Activated naive CD8-positive, alpha-beta T cell treated with anti-CD3 and anti-CD28 coated beads for 36 hours (primary cell): ENCODE data around the gene CSTF1. TPM values are rescaled to one million over a fixed set of nuclear protein-coding genes. Genes with fewer than 3 reads are reported as not detected.
"Not testable (repeated sequence)": the region's sequence is repeated elsewhere in the genome, so short reads cannot be mapped to it uniquely, and the experiment has no call there.

Experiments used
- DNase-seq: peaks from one replicate; pipeline ENCODE4 v3.0.0; 2021
- H3K27ac Mint-ChIP-seq: one replicate; pipeline ENCODE4 v1.8.0; 2022; ENCODE audit warnings: mild to moderate bottlenecking, moderate library complexity, mixed read lengths
- H3K27me3 Mint-ChIP-seq: one replicate; pipeline ENCODE4 v1.8.0; 2022; ENCODE audit warnings: mild to moderate bottlenecking, mixed read lengths
- H3K36me3 Mint-ChIP-seq: one replicate; pipeline ENCODE4 v1.8.0; 2021; ENCODE audit warnings: mild to moderate bottlenecking, mixed read lengths
- H3K4me1 Mint-ChIP-seq: one replicate; pipeline ENCODE4 v1.8.0; 2021; ENCODE audit warnings: mixed read lengths
- H3K4me3 Mint-ChIP-seq: one replicate; pipeline ENCODE4 v1.8.0; 2022; ENCODE audit warnings: mild to moderate bottlenecking, moderate library complexity, mixed read lengths
- H3K9me3 Mint-ChIP-seq: one replicate; pipeline ENCODE4 v1.8.0; 2022; ENCODE audit warnings: mixed read lengths
- total RNA-seq, 2 experiments: library from RNA; stranded (reverse); gene quantifications; one replicate each; pipeline ENCODE4 v1.2.3, GENCODE V29; 2021

CSTF1 gene
- total RNA-seq, 2 experiments from 2014 or later, result 66.4 to 69.8 TPM

GRCh38 chr20:56411287-56411686, 18.8 kb downstream of the CSTF1 start:
- not testable (repeated sequence) for DNase-seq, H3K27me3 Mint-ChIP-seq, H3K9me3 Mint-ChIP-seq
- Mint-ChIP-seq H3K4me1 (peaks cover 45% of the 10 kb centered on the region), H3K36me3 (peaks cover 45% of the 10 kb centered on the region), H3K27ac (peak overlapping the region; percentile 90), H3K4me3 (peak overlapping the region; percentile 80)

DNA sequence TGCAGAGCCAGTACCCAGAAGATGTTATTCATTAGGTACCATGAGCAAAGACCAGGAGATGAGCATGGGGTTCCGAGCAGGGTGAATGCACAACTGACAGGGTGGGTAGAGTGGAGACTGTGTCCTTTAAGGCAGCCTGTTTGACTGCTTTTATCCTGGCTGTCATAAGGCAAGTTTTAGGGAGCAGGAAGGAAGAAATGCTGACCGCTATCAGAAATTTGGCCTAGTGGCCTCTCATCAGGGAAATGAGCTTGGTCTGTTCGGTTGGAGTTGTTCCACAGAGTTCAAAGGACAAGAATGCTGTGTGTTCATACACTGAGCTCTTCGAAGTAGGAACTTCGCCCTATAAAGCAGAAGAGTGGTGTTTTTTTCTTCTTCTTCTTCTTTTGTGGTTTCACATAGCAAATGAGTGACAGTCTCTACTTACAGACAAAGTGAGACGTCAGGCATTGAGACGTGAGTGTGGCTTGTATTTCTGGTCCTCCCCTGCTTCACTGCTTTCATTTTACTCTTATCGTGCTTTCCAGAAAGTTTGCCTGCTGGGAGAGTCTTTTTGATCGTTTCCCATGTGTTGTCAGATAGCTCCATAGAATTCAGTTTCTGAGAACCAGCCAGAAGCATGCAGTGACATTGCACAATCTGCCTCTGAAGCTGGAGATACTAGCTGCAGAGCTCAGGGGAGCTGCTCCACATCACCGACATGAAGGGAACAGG, 19.5 kb downstream of the CSTF1 start, which contains the start of gene CASS4:
TSS of gene CASS4 (plus strand) at position 502 of the 714 bp plus-strand sequence. CDS start at position 701, 199 bp downstream.
- Mint-ChIP-seq H3K27me3 (no peaks in the 10 kb centered on the region), H3K27ac (peak within 1 kb of the TSS; percentile 90), H3K4me3 (peak within 1 kb of the TSS; percentile 80), H3K9me3 (peaks cover 5% of the 10 kb centered on the region), H3K36me3 (peaks cover 45% of the 10 kb centered on the region), H3K4me1 (peaks cover 50% of the 10 kb centered on the region)
- no peak for DNase-seq

GRCh38 chr20:56412473-56412790, 20.0 kb downstream of the CSTF1 start:
- H3K4me1 Mint-ChIP-seq, result peaks cover 55% of the 10 kb centered on the region
- H3K4me3 Mint-ChIP-seq, result peak overlapping the region; percentile 80
- no peaks in the 10 kb centered on the region for H3K27me3 Mint-ChIP-seq
- H3K27ac Mint-ChIP-seq, result peak overlapping the region; percentile 90
- peak; percentile 32 for DNase-seq
- H3K36me3 Mint-ChIP-seq, result peaks cover 45% of the 10 kb centered on the region
- H3K9me3 Mint-ChIP-seq, result peaks cover 5% of the 10 kb centered on the region

DNA sequence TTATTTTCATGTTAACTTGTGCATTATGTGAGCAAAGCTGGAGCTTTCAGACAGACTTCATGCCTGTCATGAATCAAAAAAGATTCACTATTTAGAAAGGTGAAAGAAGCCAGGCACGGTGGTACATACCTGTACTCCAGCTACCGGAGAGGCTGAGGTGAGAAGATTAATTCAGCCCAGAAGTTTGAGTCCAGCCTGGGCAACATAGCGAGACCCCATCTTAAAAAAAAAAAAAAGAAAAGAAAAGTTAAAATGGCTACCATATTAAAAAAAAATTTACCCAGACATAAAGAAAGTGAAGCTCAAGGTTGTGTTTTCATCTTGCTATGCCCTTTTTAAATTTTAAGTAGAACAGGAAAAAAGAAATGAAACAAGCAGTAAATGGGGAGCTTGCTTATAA, 20.5 kb downstream of the CSTF1 start:
- H3K27ac Mint-ChIP-seq, result peak overlapping the region; percentile 90
- H3K36me3 Mint-ChIP-seq, result peaks cover 43% of the 10 kb centered on the region
- peak overlapping the region; percentile 80 for H3K4me3 Mint-ChIP-seq
- no peak for DNase-seq
- peaks cover 5% of the 10 kb centered on the region for H3K9me3 Mint-ChIP-seq
- no peaks in the 10 kb centered on the region for H3K27me3 Mint-ChIP-seq
- peaks cover 60% of the 10 kb centered on the region for H3K4me1 Mint-ChIP-seq

DNA sequence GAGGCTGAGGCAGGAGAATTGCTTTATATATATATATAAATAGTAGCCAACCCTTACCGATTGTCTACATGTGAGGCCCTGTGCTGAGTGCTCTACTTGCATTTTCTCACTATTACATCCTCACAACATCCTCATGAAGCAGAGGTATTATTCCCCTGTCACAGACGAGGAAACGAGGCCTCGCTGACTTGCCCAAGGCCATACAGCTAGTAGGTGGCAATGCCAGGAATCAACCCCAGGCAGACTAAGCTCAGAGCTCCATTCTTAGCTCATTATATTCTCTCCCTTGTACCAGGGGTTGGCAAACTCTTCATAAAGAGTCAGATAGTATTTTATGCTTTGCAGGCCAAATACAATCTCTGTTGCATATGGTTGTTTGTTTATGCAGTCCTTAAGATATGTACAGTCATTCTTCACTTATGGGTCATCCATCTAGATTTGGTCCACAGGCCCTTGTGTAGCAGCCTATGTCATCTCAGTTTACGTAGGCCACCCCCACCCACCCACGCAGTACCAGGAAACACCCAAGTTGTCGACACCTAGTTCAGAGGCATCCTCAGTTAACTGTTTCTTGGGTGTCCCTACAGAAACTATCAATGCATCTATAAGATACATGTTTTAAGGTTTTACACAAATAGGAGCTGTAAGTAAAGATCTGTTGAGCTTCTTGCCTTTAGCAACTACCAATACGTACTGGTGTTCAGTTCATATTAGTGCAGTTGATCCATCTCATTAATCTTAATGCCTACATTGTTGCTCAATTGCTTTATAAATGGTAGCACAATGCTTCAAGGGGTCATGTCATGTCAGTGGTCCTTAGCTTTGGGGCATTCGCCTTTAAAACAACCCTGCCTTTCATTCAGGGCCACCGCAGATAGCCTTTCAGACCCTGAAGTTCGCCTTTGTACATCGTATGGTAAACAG, 22.7 kb downstream of the CSTF1 start:
- peaks cover 74% of the 10 kb centered on the region for H3K4me1 Mint-ChIP-seq
- H3K9me3 Mint-ChIP-seq, result peaks cover 5% of the 10 kb centered on the region
- peak overlapping the region; percentile 83 for H3K27ac Mint-ChIP-seq
- peak; percentile 56 for DNase-seq
- H3K27me3 Mint-ChIP-seq, result no peaks in the 10 kb centered on the region
- peak overlapping the region; percentile 27 for H3K4me3 Mint-ChIP-seq
- peaks cover 40% of the 10 kb centered on the region for H3K36me3 Mint-ChIP-seq

DNA sequence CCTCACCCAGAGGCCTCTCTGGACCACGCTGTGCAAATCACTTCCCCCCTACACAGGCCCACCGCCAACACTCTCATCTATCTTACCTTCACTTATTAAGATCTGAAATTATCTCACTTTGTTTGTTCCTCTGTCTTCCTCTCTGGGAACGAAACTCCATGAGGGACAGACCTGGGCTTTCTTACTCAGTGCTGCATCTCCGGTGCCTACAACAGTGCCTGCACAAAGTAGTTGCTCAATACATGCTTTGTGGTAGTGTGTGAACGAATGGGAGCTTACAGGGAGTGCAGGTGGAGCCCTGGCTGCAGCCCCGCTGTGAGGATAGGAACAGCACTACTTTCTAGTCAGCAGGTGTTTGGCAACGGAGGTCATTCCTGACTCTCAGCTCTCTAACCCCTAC, 25.0 kb downstream of the CSTF1 start:
- Mint-ChIP-seq H3K9me3 (peaks cover 4% of the 10 kb centered on the region), H3K4me3 (no peak overlapping the region), H3K36me3 (peaks cover 42% of the 10 kb centered on the region), H3K4me1 (peaks cover 81% of the 10 kb centered on the region), H3K27me3 (no peaks in the 10 kb centered on the region), H3K27ac (peak overlapping the region; percentile 95)
- DNase-seq, result no peak

DNA sequence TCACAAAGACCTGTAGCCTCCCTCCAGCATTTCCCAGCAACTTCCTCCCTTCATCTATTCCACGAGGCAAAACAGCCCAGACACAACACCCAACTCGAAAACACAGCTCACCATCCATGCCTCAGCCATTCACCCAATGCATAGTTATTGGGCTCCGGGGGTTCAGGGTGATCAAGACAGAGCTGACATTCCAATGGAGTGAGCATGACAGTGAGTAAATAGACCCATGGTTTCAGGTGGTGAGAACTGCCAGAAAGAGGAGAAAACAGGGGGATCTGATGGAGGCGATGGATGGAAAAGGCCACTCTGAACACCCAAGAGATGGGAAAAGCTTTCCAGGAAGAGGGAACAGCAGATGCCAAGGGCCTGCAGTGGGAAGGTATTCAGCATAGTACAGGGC, 25.5 kb downstream of the CSTF1 start:
- DNase-seq, result no peak
- peaks cover 40% of the 10 kb centered on the region for H3K36me3 Mint-ChIP-seq
- H3K27ac Mint-ChIP-seq, result peak overlapping the region; percentile 95
- H3K4me1 Mint-ChIP-seq, result peaks cover 81% of the 10 kb centered on the region
- H3K4me3 Mint-ChIP-seq, result peak overlapping the region; percentile 73
- H3K27me3 Mint-ChIP-seq, result no peaks in the 10 kb centered on the region
- peaks cover under 1% of the 10 kb centered on the region for H3K9me3 Mint-ChIP-seq

- Mint-ChIP-seq H3K4me1 (peaks cover 85% of the 10 kb centered on the region), H3K27me3 (no peaks in the 10 kb centered on the region), H3K36me3 (peaks cover 38% of the 10 kb centered on the region), H3K4me3 (peak overlapping the region; percentile 73), H3K9me3 (no peaks in the 10 kb centered on the region), H3K27ac (peak overlapping the region; percentile 95)
- no peak for DNase-seq
Measured at GRCh38 chr20:56418385-56418861, 26.0 kb downstream of the CSTF1 start.

- Mint-ChIP-seq H3K9me3 (no peaks in the 10 kb centered on the region), H3K27me3 (no peaks in the 10 kb centered on the region), H3K27ac (peak overlapping the region; percentile 58), H3K4me1 (peaks cover 86% of the 10 kb centered on the region), H3K4me3 (no peak overlapping the region), H3K36me3 (peaks cover 32% of the 10 kb centered on the region)
- DNase-seq, result no peak
Measured at GRCh38 chr20:56420028-56420427, 27.6 kb downstream of the CSTF1 start.

- DNase-seq, result no peak
- H3K27ac Mint-ChIP-seq, result peak overlapping the region; percentile 83
- H3K4me1 Mint-ChIP-seq, result peaks cover 83% of the 10 kb centered on the region
- H3K4me3 Mint-ChIP-seq, result no peak overlapping the region
- H3K36me3 Mint-ChIP-seq, result peaks cover 32% of the 10 kb centered on the region
- no peaks in the 10 kb centered on the region for H3K27me3 Mint-ChIP-seq
- no peaks in the 10 kb centered on the region for H3K9me3 Mint-ChIP-seq
Measured at GRCh38 chr20:56420940-56421688, 28.7 kb downstream of the CSTF1 start.

DNA sequence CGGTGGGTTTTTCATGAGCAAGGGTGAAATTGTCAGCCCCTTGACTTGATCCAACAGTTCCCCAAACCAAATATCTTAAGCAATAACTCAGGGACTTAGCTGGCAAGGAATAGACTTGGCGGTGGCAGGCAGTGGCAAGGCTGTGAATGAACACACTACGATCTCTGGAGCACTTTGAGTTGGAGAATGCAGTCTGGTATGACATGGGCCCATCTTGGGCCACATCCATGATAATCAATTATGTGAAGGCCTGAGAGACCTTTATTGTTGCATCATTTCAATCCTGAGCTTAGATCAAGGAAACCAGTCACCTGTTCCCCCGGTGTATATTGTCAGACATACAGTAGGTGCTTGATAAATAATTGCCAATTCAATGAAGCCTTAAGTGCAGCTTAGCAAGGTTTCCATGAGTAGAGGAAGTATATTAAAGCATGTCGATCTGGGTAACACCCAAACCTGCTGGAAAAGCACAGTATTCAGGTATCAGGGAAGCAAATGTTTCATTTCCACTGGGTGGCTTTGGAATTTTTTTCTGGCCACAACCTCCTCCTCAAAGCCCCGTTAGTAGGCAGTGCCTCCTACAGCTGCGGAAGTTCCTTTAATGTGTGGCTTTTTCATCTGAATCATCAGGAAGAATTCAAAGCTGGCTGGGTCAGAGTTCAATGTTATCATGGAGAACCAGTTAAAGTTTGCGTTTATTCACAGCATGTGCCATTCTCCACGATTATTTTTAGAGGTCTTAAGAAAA, 29.8 kb downstream of the CSTF1 start:
- Mint-ChIP-seq H3K4me1 (peaks cover 77% of the 10 kb centered on the region), H3K9me3 (no peaks in the 10 kb centered on the region), H3K4me3 (peak overlapping the region; percentile 15), H3K27ac (peak overlapping the region; percentile 83), H3K36me3 (peaks cover 26% of the 10 kb centered on the region), H3K27me3 (no peaks in the 10 kb centered on the region)
- DNase-seq, result no peak

- Mint-ChIP-seq H3K27me3 (no peaks in the 10 kb centered on the region), H3K4me3 (peak overlapping the region; percentile 4), H3K4me1 (peaks cover 77% of the 10 kb centered on the region), H3K36me3 (peaks cover 23% of the 10 kb centered on the region), H3K9me3 (no peaks in the 10 kb centered on the region), H3K27ac (peak overlapping the region; percentile 83)
- no peak for DNase-seq
Measured at GRCh38 chr20:56422824-56423189, 30.4 kb downstream of the CSTF1 start.

DNA sequence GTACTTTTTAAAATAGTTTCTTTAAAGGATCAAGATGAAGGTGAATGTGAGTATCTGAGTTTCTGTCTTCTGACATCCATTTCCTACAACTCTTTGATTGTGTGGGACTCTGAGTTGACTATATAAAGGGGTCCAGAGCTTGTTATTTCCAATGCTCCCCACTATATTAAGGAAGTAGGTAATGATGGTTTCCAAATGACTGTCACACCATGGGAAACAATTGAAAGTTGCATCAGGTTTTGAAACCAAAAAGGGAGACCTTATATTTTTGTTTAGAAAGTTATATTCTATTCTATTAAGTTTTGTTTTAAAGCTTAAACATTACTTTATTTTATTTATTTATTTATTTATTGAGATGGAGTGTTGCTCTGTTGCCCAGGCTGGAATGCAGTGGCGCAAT, 30.8 kb downstream of the CSTF1 start:
- no peak for DNase-seq
- no peaks in the 10 kb centered on the region for H3K9me3 Mint-ChIP-seq
- H3K4me3 Mint-ChIP-seq, result no peak overlapping the region
- peaks cover 23% of the 10 kb centered on the region for H3K36me3 Mint-ChIP-seq
- peak overlapping the region; percentile 83 for H3K27ac Mint-ChIP-seq
- no peaks in the 10 kb centered on the region for H3K27me3 Mint-ChIP-seq
- H3K4me1 Mint-ChIP-seq, result peaks cover 77% of the 10 kb centered on the region

DNA sequence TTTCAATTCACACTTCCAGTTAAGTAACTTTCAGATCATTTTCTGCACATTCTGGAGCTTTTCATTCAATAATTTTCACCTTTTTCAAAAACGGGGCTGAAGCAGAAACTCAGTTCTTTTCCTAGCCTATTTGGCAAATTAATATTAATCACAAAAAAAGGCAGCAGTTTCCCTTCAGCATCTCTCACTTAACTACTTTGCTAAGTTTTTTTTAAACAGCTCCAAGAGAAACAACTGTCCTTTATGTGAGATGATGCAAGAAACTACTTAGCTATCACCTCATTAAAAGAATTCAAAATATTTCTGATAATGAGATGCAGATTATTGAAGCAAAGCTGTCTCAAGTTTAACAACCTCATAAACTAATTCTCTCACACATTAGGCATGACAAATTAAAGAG, 31.4 kb downstream of the CSTF1 start:
- DNase-seq, result no peak
- Mint-ChIP-seq H3K27me3 (no peaks in the 10 kb centered on the region), H3K36me3 (peaks cover 22% of the 10 kb centered on the region), H3K27ac (no peak overlapping the region), H3K9me3 (no peaks in the 10 kb centered on the region), H3K4me1 (peaks cover 77% of the 10 kb centered on the region), H3K4me3 (no peak overlapping the region)
